ENCODE results near the gene ARX. TPM values are rescaled to one million over a fixed set of nuclear protein-coding genes. Genes with fewer than 3 reads are reported as not detected.
A peak's percentile ranks its signal among the peaks of the same experiment; 100 is the strongest.

The ARX gene
- total and polyA plus RNA-seq, 4 donors, result 0.21 to 1.8 (median 0.43) TPM; not detected in 1

GRCh38 chrX:24965372-24965771, 50.4 kb downstream of the ARX start:
- TF ChIP-seq CTCF (IDR thresholded peaks at IDR 0.05; ENCODE audit: control extremely low read depth, extremely low read depth), result no peak
- Histone ChIP-seq H3K27me3 (ENCODE audit: control insufficient read depth in 3 of 3, insufficient read depth in 3 of 3, low read length in 2 of 3) (peaks cover 0 to 8% (median 3%) of the 10 kb centered on the region in 3 donors), H3K9me3 (ENCODE audit: control insufficient read depth in 4 of 4, insufficient read depth in 3 of 4, low read length in 3 of 4) (peaks cover 0 to 2% (median 0%) of the 10 kb centered on the region in 4 donors), H3K27ac (ENCODE audit: low read depth in 1 of 2, low read length in 1 of 2) (no peak overlapping the region), H3K36me3 (ENCODE audit: control insufficient read depth in 4 of 4, insufficient read depth in 4 of 4, low read length in 4 of 4) (no peaks in the 10 kb centered on the region), H3K9ac (ENCODE audit: insufficient read depth in 1 of 2, low read length in 2 of 2) (no peak overlapping the region), H3K4me3 (no peak overlapping the region), H3K4me1 (ENCODE audit: control insufficient read depth in 5 of 5, insufficient read depth in 5 of 5, low read length in 5 of 5) (no peaks in the 10 kb centered on the region)
- ATAC-seq (ENCODE audit: insufficient read depth, low FRiP score) (no peak), DNase-seq (no peak)
- whole genome bisulfite sequencing, 2 donors, result 75 to 89% methylated on average over 1 of the region's 1 CpG

- H3K9me3 ChIP-seq (ENCODE audit: control insufficient read depth in 4 of 4, insufficient read depth in 3 of 4, low read length in 3 of 4), result peaks cover 0 to 2% (median 0%) of the 10 kb centered on the region in 4 donors
- H3K27ac ChIP-seq (ENCODE audit: low read depth in 1 of 2, low read length in 1 of 2), result no peak overlapping the region
- no peak overlapping the region for H3K4me3 ChIP-seq
- TF ChIP-seq CTCF (IDR thresholded peaks at IDR 0.05; ENCODE audit: control extremely low read depth, extremely low read depth), result no peak
- no peaks in the 10 kb centered on the region for H3K4me1 ChIP-seq (ENCODE audit: control insufficient read depth in 5 of 5, insufficient read depth in 5 of 5, low read length in 5 of 5)
- peaks cover 0 to 8% (median 3%) of the 10 kb centered on the region in 3 donors for H3K27me3 ChIP-seq (ENCODE audit: control insufficient read depth in 3 of 3, insufficient read depth in 3 of 3, low read length in 2 of 3)
- peak in 1 of 3 donors; percentile 11 for DNase-seq
- no peak for ATAC-seq (ENCODE audit: insufficient read depth, low FRiP score)
- 78 to 86% methylated on average over 2 of the region's 2 CpGs for WGBS, 2 donors
- H3K36me3 ChIP-seq (ENCODE audit: control insufficient read depth in 4 of 4, insufficient read depth in 4 of 4, low read length in 4 of 4), result no peaks in the 10 kb centered on the region
- H3K9ac ChIP-seq (ENCODE audit: insufficient read depth in 1 of 2, low read length in 2 of 2), result no peak overlapping the region
These were observed 51.9 kb downstream of the ARX start for GRCh38 chrX:24963823-24964222.

GRCh38 chrX:24961809-24962208, 54.0 kb downstream of the ARX start:
- whole genome bisulfite sequencing, 2 donors, result 65 to 67% methylated on average over 1 of the region's 1 CpG
- Histone ChIP-seq H3K9me3 (ENCODE audit: control insufficient read depth in 4 of 4, insufficient read depth in 3 of 4, low read length in 3 of 4) (peaks cover 0 to 4% (median 0%) of the 10 kb centered on the region in 4 donors), H3K36me3 (ENCODE audit: control insufficient read depth in 4 of 4, insufficient read depth in 4 of 4, low read length in 4 of 4) (no peaks in the 10 kb centered on the region), H3K4me3 (no peak overlapping the region), H3K4me1 (ENCODE audit: control insufficient read depth in 5 of 5, insufficient read depth in 5 of 5, low read length in 5 of 5) (no peaks in the 10 kb centered on the region), H3K27me3 (ENCODE audit: control insufficient read depth in 3 of 3, insufficient read depth in 3 of 3, low read length in 2 of 3) (peaks cover 0 to 8% (median 3%) of the 10 kb centered on the region in 3 donors), H3K27ac (ENCODE audit: low read depth in 1 of 2, low read length in 1 of 2) (no peak overlapping the region), H3K9ac (ENCODE audit: insufficient read depth in 1 of 2, low read length in 2 of 2) (no peak overlapping the region)
- no peak for ATAC-seq (ENCODE audit: insufficient read depth, low FRiP score)
- no peak for DNase-seq
- no peak for TF ChIP-seq CTCF (IDR thresholded peaks at IDR 0.05; ENCODE audit: control extremely low read depth, extremely low read depth)

GRCh38 chrX:24956828-24957227, 58.9 kb downstream of the ARX start:
- no peaks in the 10 kb centered on the region for H3K36me3 ChIP-seq (ENCODE audit: control insufficient read depth in 4 of 4, insufficient read depth in 4 of 4, low read length in 4 of 4)
- H3K9ac ChIP-seq (ENCODE audit: insufficient read depth in 1 of 2, low read length in 2 of 2), result no peak overlapping the region
- peaks cover 0 to 4% (median 0%) of the 10 kb centered on the region in 4 donors for H3K9me3 ChIP-seq (ENCODE audit: control insufficient read depth in 4 of 4, insufficient read depth in 3 of 4, low read length in 3 of 4)
- ATAC-seq (ENCODE audit: insufficient read depth, low FRiP score) (no peak), DNase-seq (no peak)
- no peak for TF ChIP-seq CTCF (IDR thresholded peaks at IDR 0.05; ENCODE audit: control extremely low read depth, extremely low read depth)
- H3K27ac ChIP-seq (ENCODE audit: low read depth in 1 of 2, low read length in 1 of 2), result no peak overlapping the region
- peaks cover 0 to 8% (median 6%) of the 10 kb centered on the region in 3 donors for H3K27me3 ChIP-seq (ENCODE audit: control insufficient read depth in 3 of 3, insufficient read depth in 3 of 3, low read length in 2 of 3)
- H3K4me3 ChIP-seq, result no peak overlapping the region
- H3K4me1 ChIP-seq (ENCODE audit: control insufficient read depth in 5 of 5, insufficient read depth in 5 of 5, low read length in 5 of 5), result no peaks in the 10 kb centered on the region
